DND-41 (cell line): ENCODE measurements around the gene TAS1R2.
"Not testable (repeated sequence)": the region's sequence is repeated elsewhere in the genome, so short reads cannot be mapped to it uniquely, and the experiment has no call there.

Source experiments
- ATAC-seq: fragments of 200-7000 bp; cut with Tn5 transposase; 3 replicates; pipeline ENCODE4 v1.9.1; 2021; ENCODE audit warnings: low read depth; ENCODE audit not compliant: insufficient read depth
- DNase-seq: peaks from one replicate; pipeline ENCODE4 v3.0.0-alpha.2; 2020
- H2AFZ ChIP-seq: 2 replicates; pipeline ENCODE4 v1.6.0; 2012; ENCODE audit warnings: low read depth, low read length
- H3K27ac ChIP-seq: 2 replicates; pipeline ENCODE4 v1.5.1; 2012; ENCODE audit warnings: low read length, inconsistent platforms
- H3K27me3 ChIP-seq: fragments of 200-600 bp; sonication (generic); 2 replicates; pipeline ENCODE4 v1.6.0; 2012; ENCODE audit warnings: low read length, mild to moderate bottlenecking, inconsistent platforms; ENCODE audit not compliant: insufficient read depth, poor library complexity
- H3K36me3 ChIP-seq: 2 replicates; pipeline ENCODE4 v1.5.1; 2012; ENCODE audit warnings: low read length, inconsistent platforms; ENCODE audit not compliant: insufficient read depth
- H3K4me1 ChIP-seq: 2 replicates; pipeline ENCODE4 v1.5.1; 2012; ENCODE audit warnings: mild to moderate bottlenecking, low read length; ENCODE audit not compliant: insufficient read depth
- H3K4me2 ChIP-seq: 2 replicates; pipeline ENCODE4 v1.6.0; 2012; ENCODE audit warnings: mild to moderate bottlenecking, moderate library complexity, low read length, inconsistent platforms; ENCODE audit not compliant: insufficient read depth
- H3K4me3 ChIP-seq, 2 experiments: fragments of 200-600 bp in 1 of 2; shearing (Covaris generic) in 1 of 2; 2 replicates each; pipeline ENCODE4 v1.5.1; 2012 to 2016; ENCODE audit warnings: inconsistent platforms in 2 of 2, low read length in 2 of 2, mild to moderate bottlenecking in 2 of 2, low read depth in 1 of 2, moderate library complexity in 1 of 2
- H3K79me2 ChIP-seq: 2 replicates; pipeline ENCODE4 v1.6.0; 2012; ENCODE audit warnings: low read length, inconsistent platforms; ENCODE audit not compliant: insufficient read depth
- H3K9ac ChIP-seq: 2 replicates; pipeline ENCODE4 v1.6.0; 2012; ENCODE audit warnings: low read depth, mild to moderate bottlenecking, inconsistent platforms, low read length, moderate library complexity
- H3K9me3 ChIP-seq: 2 replicates; pipeline ENCODE4 v1.5.1; 2012; ENCODE audit warnings: low read length, moderate library complexity, mild to moderate bottlenecking, inconsistent platforms; ENCODE audit not compliant: insufficient read depth, severe bottlenecking
- H4K20me1 ChIP-seq: 2 replicates; pipeline ENCODE4 v1.6.0; 2012; ENCODE audit warnings: low read length; ENCODE audit not compliant: insufficient read depth
- EZH2 ChIP-seq: IDR thresholded peaks from 3 replicates; pipeline ENCODE4 v1.6.1; 2012; ENCODE audit warnings: borderline replicate concordance, low read depth, mild to moderate bottlenecking, moderate library complexity, low read length, inconsistent platforms; ENCODE audit not compliant: severe bottlenecking
- TF ChIP-seq, protein P1 (sequence below): IDR thresholded peaks from 2 replicates; pipeline ENCODE4 v1.5.1; 2012; ENCODE audit warnings: borderline replicate concordance, low read length, moderate library complexity, mild to moderate bottlenecking; ENCODE audit not compliant: poor library complexity, severe bottlenecking; ENCODE audit errors: extremely low read depth

The TAS1R2 gene

DNA sequence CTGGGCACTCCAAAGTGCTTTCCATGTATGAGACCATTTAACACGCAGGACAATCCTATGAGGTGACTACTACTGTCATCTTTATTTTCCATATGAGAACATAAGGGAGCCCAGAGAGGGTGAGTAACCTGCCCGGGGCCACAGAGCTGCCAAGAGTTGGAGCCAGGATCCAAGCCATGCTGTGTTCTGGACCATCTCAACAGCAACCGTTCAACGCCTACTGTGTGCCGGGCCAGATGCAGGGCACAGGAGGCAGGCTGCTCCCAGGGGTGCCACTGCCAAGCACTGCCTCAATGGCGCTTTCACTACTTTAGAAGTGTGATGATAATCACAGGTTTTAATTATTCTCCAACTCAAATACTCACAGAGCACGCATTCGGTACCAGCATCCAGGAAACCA lies 39.1 kb upstream of the TAS1R2 start:
- TF ChIP-seq, protein P1, sequence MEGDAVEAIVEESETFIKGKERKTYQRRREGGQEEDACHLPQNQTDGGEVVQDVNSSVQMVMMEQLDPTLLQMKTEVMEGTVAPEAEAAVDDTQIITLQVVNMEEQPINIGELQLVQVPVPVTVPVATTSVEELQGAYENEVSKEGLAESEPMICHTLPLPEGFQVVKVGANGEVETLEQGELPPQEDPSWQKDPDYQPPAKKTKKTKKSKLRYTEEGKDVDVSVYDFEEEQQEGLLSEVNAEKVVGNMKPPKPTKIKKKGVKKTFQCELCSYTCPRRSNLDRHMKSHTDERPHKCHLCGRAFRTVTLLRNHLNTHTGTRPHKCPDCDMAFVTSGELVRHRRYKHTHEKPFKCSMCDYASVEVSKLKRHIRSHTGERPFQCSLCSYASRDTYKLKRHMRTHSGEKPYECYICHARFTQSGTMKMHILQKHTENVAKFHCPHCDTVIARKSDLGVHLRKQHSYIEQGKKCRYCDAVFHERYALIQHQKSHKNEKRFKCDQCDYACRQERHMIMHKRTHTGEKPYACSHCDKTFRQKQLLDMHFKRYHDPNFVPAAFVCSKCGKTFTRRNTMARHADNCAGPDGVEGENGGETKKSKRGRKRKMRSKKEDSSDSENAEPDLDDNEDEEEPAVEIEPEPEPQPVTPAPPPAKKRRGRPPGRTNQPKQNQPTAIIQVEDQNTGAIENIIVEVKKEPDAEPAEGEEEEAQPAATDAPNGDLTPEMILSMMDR, result no peak
- TF ChIP-seq EZH2, result no peak
- no peaks in the 10 kb centered on the region for H3K36me3 ChIP-seq
- peaks cover 28% of the 10 kb centered on the region for H3K4me1 ChIP-seq
- no peaks in the 10 kb centered on the region for H3K27me3 ChIP-seq
- ATAC-seq (no peak), DNase-seq (no peak)
- no peak overlapping the region for H2AFZ ChIP-seq
- H3K27ac ChIP-seq, result no peak overlapping the region
- peaks cover 5% of the 10 kb centered on the region; the same call in 1 of the 2 replicates for H4K20me1 ChIP-seq
- H3K9me3 ChIP-seq, result no peaks in the 10 kb centered on the region
- no peak overlapping the region for H3K9ac ChIP-seq
- H3K79me2 ChIP-seq, result no peaks in the 10 kb centered on the region
- H3K4me2 ChIP-seq, result no peak overlapping the region
- H3K4me3 ChIP-seq, result no peak overlapping the region

DNA sequence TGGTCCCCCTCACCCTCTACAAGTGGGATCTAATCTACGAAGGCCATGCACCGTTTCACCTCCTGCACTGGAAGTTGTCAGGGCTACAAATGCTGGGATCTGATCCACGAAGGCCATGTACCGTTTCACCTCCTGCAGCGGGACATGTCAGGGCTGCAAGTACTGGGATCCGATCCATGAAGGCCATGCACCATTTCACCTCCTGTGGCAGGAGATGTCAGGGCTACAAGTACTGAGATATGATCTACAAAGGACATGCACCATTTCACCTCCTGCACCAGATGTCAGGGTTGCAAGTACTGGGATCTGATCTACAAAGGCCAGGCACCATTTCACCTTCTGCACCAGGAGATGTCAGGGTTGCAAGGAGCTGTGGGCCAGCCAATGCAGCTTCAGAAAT lies 35.9 kb upstream of the TAS1R2 start:
- ATAC-seq (no peak), DNase-seq (no peak)
- H3K4me2 ChIP-seq, result no peak overlapping the region
- no peaks in the 10 kb centered on the region for H3K79me2 ChIP-seq
- H3K36me3 ChIP-seq, result no peaks in the 10 kb centered on the region
- H3K4me3 ChIP-seq, result no peak overlapping the region
- no peak overlapping the region for H2AFZ ChIP-seq
- H3K27me3 ChIP-seq, result no peaks in the 10 kb centered on the region
- H3K9me3 ChIP-seq, result no peaks in the 10 kb centered on the region
- H3K4me1 ChIP-seq, result peaks cover 2% of the 10 kb centered on the region; the same call in 1 of the 2 replicates
- no peak overlapping the region for H3K9ac ChIP-seq
- TF ChIP-seq EZH2, result no peak
- TF ChIP-seq, protein P1, result no peak
- no peak overlapping the region for H3K27ac ChIP-seq
- H4K20me1 ChIP-seq, result no peaks in the 10 kb centered on the region

DNA sequence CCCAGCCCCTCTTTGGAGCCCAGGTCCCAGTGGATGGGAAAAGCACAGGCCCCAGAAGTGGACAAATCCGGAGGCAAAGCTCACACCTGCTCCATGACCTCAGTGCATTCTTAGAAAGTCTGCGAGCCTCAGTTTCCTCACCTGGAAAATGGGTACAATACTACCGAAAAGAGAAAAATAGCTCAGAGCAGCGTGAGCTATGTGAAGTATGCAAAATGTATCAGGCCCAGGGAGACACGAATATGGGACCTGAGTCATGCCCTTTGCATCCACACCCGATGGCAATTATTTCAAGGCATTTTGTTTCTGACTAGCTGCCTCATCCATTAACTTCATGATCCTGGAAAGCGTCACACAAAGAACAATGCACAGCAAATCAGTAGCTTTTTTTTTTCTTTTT lies 33.7 kb upstream of the TAS1R2 start:
- DNase-seq (no peak), ATAC-seq (no peak)
- Histone ChIP-seq H3K9ac (no peak overlapping the region), H3K79me2 (no peaks in the 10 kb centered on the region), H3K36me3 (no peaks in the 10 kb centered on the region), H2AFZ (no peak overlapping the region), H3K4me3 (no peak overlapping the region), H3K4me2 (no peak overlapping the region), H3K27me3 (no peaks in the 10 kb centered on the region), H3K27ac (no peak overlapping the region), H3K9me3 (no peaks in the 10 kb centered on the region), H4K20me1 (0 out of 2 replicates have a peak, but pooled peaks cover 3% of the 10 kb centered on the region), H3K4me1 (no peaks in the 10 kb centered on the region)
- TF ChIP-seq, protein P1, result no peak

DNA sequence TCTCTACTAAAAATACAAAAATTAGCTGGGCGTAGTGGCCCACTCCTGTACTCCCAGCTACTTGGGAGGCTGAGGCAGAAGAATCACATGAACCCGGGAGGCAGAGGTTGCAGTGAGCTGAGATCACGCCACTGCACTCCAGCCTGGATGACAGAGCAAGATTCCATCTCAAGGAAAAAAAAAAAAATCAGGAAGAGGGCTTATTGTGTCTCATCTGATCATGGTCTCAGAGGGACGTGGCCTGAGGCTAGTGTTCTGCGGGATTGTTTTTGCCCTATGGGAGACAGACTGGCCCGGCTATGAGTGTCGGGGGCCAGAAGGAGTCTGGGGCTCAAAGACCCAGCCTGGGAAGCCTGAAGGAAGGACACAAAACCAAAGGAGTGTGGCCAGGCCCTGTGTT lies 32.4 kb upstream of the TAS1R2 start:
- H3K9me3 ChIP-seq, result not testable (repeated sequence)

More for the DNA sequence above, 32.4 kb upstream of the TAS1R2 start:
- H3K4me2 ChIP-seq, H3K4me3 ChIP-seq, ATAC-seq, H2AFZ ChIP-seq, H4K20me1 ChIP-seq, DNase-seq, H3K27me3 ChIP-seq, H3K9ac ChIP-seq, H3K79me2 ChIP-seq, H3K27ac ChIP-seq, H3K4me1 ChIP-seq, H3K36me3 ChIP-seq: not testable (repeated sequence)
